Activated CD4-positive, CD25-positive, alpha-beta regulatory T cell treated with anti-CD3 and anti-CD28 coated beads, Interleukin-2, amount 50 U/mL, for 16 hours (primary cell): Measurements from ENCODE around the gene PRC1.
"Not testable (repeated sequence)": the region's sequence is repeated elsewhere in the genome, so short reads cannot be mapped to it uniquely, and the experiment has no call there.

Experiments
- DNase-seq: peaks from one replicate; pipeline ENCODE4 v3.0.0-alpha.2; 2020; ENCODE audit warnings: low read depth, low spot score

PRC1 gene

GRCh38 chr15:90994417-90995311, at the start of gene PRC1:
PRC1 (minus strand) TSS chr15:90994535; CDS start chr15:90994417, 118 bp downstream.
- DNase-seq = peak; percentile 95

GRCh38 chr15:91043202-91043874, 49.0 kb upstream of the PRC1 start:
- no peak for DNase-seq

- no peak for DNase-seq
These were observed 46.5 kb upstream of the PRC1 start for GRCh38 chr15:91040856-91041255.

- no peak for DNase-seq
These were observed 45.7 kb upstream of the PRC1 start for GRCh38 chr15:91039996-91040395.

GRCh38 chr15:91032919-91033803, 38.8 kb upstream of the PRC1 start:
- peak; percentile 24 for DNase-seq

- no peak for DNase-seq
These were observed 37.5 kb upstream of the PRC1 start for GRCh38 chr15:91031796-91032195.

GRCh38 chr15:91027677-91028076, 33.3 kb upstream of the PRC1 start:
- no peak for DNase-seq

- DNase-seq = no peak
These were observed 29.4 kb upstream of the PRC1 start for GRCh38 chr15:91023720-91024119.

- no peak for DNase-seq
These were observed 28.4 kb upstream of the PRC1 start for GRCh38 chr15:91022832-91023129.

- DNase-seq = peak; percentile 57
These were observed 27.9 kb upstream of the PRC1 start, which contains the start of gene VPS33B for GRCh38 chr15:91022075-91022831. VPS33B (minus strand) TSS chr15:91022594; CDS start chr15:91022249, 345 bp downstream.

GRCh38 chr15:91021516-91022074, 27.3 kb upstream of the PRC1 start:
- no peak for DNase-seq

- DNase-seq = no peak
These were observed 23.8 kb upstream of the PRC1 start for GRCh38 chr15:91018158-91018557.

GRCh38 chr15:91017716-91018115, 23.4 kb upstream of the PRC1 start:
- DNase-seq = no peak

GRCh38 chr15:91013701-91014100, 19.4 kb upstream of the PRC1 start:
- DNase-seq = not testable (repeated sequence)

GRCh38 chr15:91007266-91007665, 12.9 kb upstream of the PRC1 start:
- DNase-seq = no peak

GRCh38 chr15:91001209-91001608, 6.9 kb upstream of the PRC1 start:
- DNase-seq = no peak

GRCh38 chr15:90998737-90999136, 4.4 kb upstream of the PRC1 start:
- no peak for DNase-seq

GRCh38 chr15:90994059-90994416, 297 bp downstream of the PRC1 start:
- no peak for DNase-seq

- DNase-seq = no peak
These were observed 2.6 kb downstream of the PRC1 start for GRCh38 chr15:90991587-90992285.

GRCh38 chr15:90990446-90990845, 3.9 kb downstream of the PRC1 start:
- no peak for DNase-seq
